Posterior vena cava (tissue), 2 donors: ENCODE results near the gene ZSWIM6. TPM values are rescaled to one million over a fixed set of nuclear protein-coding genes. Genes with fewer than 3 reads are reported as not detected.
"Not testable (repeated sequence)": the region's sequence is repeated elsewhere in the genome, so short reads cannot be mapped to it uniquely, and the experiment has no call there.

Source experiments
- DNase-seq: peaks from one replicate; pipeline ENCODE4 v3.0.0-alpha.2; 2020; ENCODE audit warnings: low spot score
- intact Hi-C, 2 donors: fragments of 100-400 bp; cut with DNase I; formaldehyde crosslinking; loops; one replicate each; pipeline versions ENCODE4 v1.14.1 to v1.14.2; 2022 to 2023
- total RNA-seq, 2 donors: library from RNA; stranded (reverse); fragmentation: NEBNext Ultra II Directional; extraction: Animal tissue kit (Norgen Biotek cat#: 25700); gene quantifications; one replicate each; pipeline ENCODE4 v1.2.1, GENCODE V29; 2021
- donor health status: DM: yes; HTN: yes; CAD: no.
- donor health status: DM: yes; HTN: yes; CAD: no.

The ZSWIM6 gene
- total RNA-seq, 2 donors from 2014 or later: 14.0 to 15.3 TPM

- intact Hi-C loops: no loop called here
- no peak for DNase-seq
Observed at GRCh38 chr5:61416420-61416819, 84.4 kb downstream of the ZSWIM6 start.

- DNase-seq: no peak
- intact Hi-C loops: no loop called here
Observed at GRCh38 chr5:61417340-61417739, 85.3 kb downstream of the ZSWIM6 start.

DNA sequence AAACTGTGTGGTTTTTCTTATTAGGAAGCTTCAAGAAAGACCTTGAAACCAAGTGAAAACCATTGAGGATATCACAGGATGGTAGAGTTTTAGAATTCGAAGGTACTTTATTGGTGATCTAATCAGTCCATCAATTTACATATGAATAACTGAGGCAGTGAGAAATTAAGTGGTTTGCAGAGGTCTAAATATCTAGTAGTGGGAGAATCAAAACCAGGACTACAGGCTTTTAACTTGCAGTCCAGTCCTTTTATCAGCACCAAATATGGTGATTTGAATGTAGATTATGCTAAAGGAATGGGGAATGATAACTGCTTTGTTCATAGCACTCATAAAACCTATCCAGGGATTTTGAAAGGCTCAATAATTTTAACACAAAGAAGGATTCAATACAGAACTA, 85.8 kb downstream of the ZSWIM6 start:
- no peak for DNase-seq
- intact Hi-C loops: no loop called here

DNA sequence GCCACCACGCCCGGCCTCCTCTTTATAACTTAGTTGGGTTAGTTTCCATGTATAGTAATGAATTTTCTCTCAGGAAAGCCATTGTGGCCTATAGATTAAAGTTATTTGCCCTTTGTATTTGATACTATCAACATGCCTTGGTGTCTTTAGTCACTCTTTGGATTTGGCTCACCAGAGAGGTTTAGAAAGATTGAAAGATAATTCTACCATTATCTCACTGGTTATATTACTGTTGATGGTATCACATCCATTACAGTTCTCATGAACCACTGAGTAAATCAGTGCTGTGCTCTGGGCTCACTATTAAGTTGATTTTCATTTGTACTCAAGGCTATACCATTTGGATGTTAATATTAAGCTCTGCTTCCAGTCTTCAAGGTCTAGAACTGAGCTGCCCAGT, 87.0 kb downstream of the ZSWIM6 start:
- intact Hi-C loops: no loop called here

GRCh38 chr5:61420016-61420415, 88.0 kb downstream of the ZSWIM6 start:
- intact Hi-C loops: no loop called here
- DNase-seq: no peak

More for the DNA sequence above, 87.0 kb downstream of the ZSWIM6 start:
- no peak for DNase-seq

DNA sequence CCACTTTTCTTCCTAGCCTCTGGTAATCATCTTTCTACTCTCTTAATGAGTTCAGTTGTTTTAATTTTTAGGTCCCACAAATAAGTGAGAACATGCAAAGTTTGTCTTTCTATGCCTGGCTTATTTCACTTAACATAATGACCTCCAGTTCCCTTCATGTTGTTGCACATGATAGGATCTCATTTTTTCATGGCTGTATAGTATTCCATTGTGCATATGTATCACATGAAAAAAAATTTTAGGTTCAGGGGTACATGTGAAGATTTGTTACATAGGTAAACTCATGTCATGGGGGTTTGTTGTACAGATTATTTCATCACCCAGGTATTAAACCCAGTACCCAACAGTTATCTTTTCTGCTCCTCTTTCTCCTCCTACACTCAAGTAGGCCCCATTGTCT, 89.2 kb downstream of the ZSWIM6 start:
- intact Hi-C loops, DNase-seq: not testable (repeated sequence)

- no peak for DNase-seq
- intact Hi-C loops: no loop called here
Observed at GRCh38 chr5:61423487-61424145, 91.6 kb downstream of the ZSWIM6 start.

DNA sequence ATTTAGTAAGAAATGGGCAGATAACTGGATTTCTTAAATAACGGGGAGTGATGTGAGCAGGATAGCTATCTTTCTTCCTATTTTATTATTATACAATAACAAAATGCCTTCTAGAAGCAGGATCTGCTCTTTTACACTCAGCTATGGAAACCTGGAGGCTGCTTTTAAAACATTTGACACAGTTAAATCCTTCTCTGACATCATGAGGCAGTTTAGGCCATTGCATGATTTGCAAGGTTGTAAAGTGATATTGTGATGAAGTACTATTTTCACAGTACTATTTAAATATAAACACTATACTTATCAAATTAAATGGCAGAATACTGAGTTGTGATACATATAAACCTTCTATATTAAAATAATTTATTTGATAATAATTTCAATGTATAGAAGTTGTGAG, 93.9 kb downstream of the ZSWIM6 start:
- intact Hi-C loops: no loop called here
- DNase-seq: no peak

- intact Hi-C loops: no loop called here
- no peak for DNase-seq
Observed at GRCh38 chr5:61429906-61430305, 97.8 kb downstream of the ZSWIM6 start.

GRCh38 chr5:61431923-61432620, 100.0 kb downstream of the ZSWIM6 start:
- no peak for DNase-seq
- intact Hi-C loops: no loop called here

DNA sequence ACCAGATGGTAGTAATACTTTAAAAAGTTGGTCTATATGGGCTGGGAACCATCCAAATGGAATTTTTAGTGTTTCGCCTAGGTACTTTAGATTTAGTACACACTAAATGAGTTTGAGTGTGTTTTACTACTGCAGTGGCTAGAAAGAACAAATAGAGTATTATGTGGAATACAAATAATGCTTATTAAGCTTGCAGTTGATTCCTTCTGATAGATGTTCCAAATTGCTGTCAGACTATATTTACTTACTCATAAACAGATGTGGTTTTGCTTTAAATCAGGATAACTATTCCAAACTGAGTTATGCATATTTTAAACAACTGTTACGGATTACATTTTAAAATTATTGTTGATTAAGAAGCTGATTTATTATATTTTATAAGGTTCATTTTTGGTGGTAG, 103.3 kb downstream of the ZSWIM6 start:
- no peak for DNase-seq
- intact Hi-C loops: no loop called here

DNA sequence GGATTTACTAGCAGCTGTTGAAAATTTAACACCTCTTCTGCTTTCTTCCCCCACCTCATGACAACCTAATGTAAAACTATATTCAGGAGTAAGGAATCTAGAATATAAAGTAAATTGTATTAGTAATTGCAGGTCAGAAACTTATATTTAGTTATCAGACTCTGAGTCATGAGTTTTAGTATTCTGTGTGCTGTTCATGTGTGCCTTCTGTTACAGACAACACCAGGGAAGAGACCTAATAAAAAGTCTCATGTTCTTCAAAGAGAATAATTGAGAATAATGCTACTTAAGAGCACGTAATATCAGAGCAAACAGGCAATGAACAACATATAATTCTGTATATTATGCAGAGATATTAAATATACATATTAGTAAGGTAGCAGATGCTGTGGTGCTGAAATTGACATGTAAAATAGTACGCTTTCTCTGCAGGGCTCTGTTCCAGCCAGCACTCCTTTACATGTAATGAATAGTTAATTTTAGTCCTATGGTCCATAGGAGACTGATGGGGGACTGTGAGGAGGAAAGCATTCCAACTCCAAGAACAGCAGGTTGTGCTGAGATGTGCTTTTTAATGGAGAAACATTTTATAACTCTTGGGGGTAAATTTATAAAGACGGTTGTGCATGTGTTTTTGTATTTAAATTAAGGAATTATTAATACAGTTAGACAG, 106.4 kb downstream of the ZSWIM6 start:
- intact Hi-C loops: no loop called here
- no peak for DNase-seq

- DNase-seq: no peak
- intact Hi-C loops: no loop called here
Observed at GRCh38 chr5:61440086-61440485, 108.0 kb downstream of the ZSWIM6 start.

GRCh38 chr5:61440596-61440995, 108.5 kb downstream of the ZSWIM6 start:
- intact Hi-C loops: no loop called here

DNA sequence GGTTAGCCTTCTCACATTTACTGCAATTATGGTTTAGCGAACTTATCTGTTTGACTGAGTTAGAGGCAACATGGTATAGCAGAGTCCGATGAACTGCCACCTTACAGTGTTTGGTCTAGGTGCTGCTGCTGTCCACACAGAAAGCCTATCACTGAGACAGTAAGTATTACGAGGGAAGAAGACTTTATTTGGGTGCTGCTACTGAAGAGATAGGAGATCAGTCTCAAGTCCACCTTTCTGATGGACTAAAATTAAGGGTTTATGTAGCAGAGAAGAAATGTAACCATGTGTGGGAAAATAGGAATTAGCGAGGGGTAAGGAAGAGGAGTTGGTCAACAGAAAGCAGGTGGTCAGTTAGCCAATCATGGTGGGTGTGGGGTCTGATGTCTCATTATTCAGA, 109.7 kb downstream of the ZSWIM6 start:
- intact Hi-C loops: no loop called here
- no peak for DNase-seq

More at GRCh38 chr5:61440596-61440995, 108.5 kb downstream of the ZSWIM6 start:
- DNase-seq: no peak

DNA sequence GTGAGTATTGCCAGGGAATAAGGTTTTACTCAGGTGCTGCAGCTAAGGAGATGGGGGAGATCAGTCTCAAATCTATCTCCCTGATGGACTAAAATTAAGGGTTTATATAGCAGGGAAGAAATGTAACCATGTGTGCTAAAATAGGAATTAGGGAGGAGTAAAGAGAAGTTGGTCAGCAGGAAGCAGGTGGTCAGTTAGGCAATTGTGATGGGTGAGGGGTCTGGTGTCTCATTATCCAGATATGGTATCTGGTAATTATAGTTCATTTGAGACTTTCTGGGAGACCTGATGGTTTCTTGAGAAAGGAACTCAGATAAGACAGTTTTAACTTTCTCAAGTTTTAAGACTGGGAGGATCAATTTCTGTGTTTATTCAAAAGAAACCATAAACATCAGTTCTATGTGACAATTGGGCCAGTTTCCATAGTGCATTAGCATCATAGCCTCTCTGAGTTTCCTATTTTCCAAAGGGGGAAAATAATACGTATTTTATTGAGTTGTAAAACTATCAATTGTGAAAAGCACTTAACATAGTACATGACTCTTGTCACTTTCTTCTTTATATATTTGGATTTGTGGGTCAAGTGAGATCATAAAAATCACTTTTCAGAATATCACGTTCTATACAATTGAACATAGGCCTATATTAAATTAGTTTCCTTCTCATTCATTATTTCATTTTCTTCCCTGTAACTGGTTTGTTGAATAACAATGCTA, 115.9 kb downstream of the ZSWIM6 start:
- intact Hi-C loops: no loop called here
- DNase-seq: no peak

GRCh38 chr5:61449804-61450492, 117.9 kb downstream of the ZSWIM6 start:
- intact Hi-C loops: no loop called here

GRCh38 chr5:61450493-61451279, 118.6 kb downstream of the ZSWIM6 start:
- intact Hi-C loops: no loop called here
- no peak for DNase-seq

More at GRCh38 chr5:61449804-61450492, 117.9 kb downstream of the ZSWIM6 start:
- no peak for DNase-seq
